ENCODE data around the gene IYD.

IYD gene

GRCh38 chr6:150418827-150419594 lies 50.2 kb downstream of the IYD start:
- H3K9me3 Mint-ChIP-seq, result peaks cover 28% of the 10 kb centered on the region
- peaks cover 33% of the 10 kb centered on the region for H3K27me3 Mint-ChIP-seq (ENCODE audit: low read depth, poor library complexity)
- peaks cover 13% of the 10 kb centered on the region for H3K36me3 Mint-ChIP-seq (ENCODE audit: low read depth)
- H3K4me3 Mint-ChIP-seq, result peak overlapping the region; percentile 51
- peak; percentile 66 for DNase-seq
- no peak overlapping the region for H3K27ac Mint-ChIP-seq
- H3K4me1 Mint-ChIP-seq, result peaks cover 18% of the 10 kb centered on the region
- TF ChIP-seq, protein P1, sequence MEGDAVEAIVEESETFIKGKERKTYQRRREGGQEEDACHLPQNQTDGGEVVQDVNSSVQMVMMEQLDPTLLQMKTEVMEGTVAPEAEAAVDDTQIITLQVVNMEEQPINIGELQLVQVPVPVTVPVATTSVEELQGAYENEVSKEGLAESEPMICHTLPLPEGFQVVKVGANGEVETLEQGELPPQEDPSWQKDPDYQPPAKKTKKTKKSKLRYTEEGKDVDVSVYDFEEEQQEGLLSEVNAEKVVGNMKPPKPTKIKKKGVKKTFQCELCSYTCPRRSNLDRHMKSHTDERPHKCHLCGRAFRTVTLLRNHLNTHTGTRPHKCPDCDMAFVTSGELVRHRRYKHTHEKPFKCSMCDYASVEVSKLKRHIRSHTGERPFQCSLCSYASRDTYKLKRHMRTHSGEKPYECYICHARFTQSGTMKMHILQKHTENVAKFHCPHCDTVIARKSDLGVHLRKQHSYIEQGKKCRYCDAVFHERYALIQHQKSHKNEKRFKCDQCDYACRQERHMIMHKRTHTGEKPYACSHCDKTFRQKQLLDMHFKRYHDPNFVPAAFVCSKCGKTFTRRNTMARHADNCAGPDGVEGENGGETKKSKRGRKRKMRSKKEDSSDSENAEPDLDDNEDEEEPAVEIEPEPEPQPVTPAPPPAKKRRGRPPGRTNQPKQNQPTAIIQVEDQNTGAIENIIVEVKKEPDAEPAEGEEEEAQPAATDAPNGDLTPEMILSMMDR (IDR thresholded peaks at IDR 0.05), result peak; percentile 67

GRCh38 chr6:150420428-150420827 lies 51.6 kb downstream of the IYD start:
- H3K4me3 Mint-ChIP-seq, result no peak overlapping the region
- H3K9me3 Mint-ChIP-seq, result peaks cover 26% of the 10 kb centered on the region
- H3K27me3 Mint-ChIP-seq (ENCODE audit: low read depth, poor library complexity), result peaks cover 24% of the 10 kb centered on the region
- TF ChIP-seq, protein P1 (IDR thresholded peaks at IDR 0.05), result no peak
- no peak overlapping the region for H3K27ac Mint-ChIP-seq
- H3K4me1 Mint-ChIP-seq, result peaks cover 18% of the 10 kb centered on the region
- DNase-seq, result no peak
- peaks cover 13% of the 10 kb centered on the region for H3K36me3 Mint-ChIP-seq (ENCODE audit: low read depth)

DNA sequence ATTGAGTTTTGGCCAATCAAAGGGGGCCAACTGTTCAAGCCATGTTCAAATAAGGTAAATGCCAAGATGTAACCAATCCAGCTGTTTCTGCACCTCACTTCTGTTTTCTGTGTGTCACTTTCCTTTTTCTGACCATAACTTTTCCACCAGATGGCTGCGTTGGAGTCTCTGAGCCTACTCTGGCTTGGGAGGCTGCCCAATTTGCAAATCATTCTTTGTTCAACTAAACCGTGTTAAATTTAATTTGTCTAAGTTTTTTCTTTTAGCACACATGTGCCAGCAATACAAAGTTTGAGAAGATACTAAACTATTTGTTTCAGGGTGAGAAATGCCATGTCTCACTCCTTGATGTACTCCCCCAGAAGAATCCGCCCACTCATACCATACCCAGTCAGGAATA lies 52.1 kb downstream of the IYD start:
- peaks cover 13% of the 10 kb centered on the region for H3K36me3 Mint-ChIP-seq (ENCODE audit: low read depth)
- no peak overlapping the region for H3K27ac Mint-ChIP-seq
- DNase-seq, result no peak
- H3K27me3 Mint-ChIP-seq (ENCODE audit: low read depth, poor library complexity), result peaks cover 19% of the 10 kb centered on the region
- no peak overlapping the region for H3K4me3 Mint-ChIP-seq
- TF ChIP-seq, protein P1 (IDR thresholded peaks at IDR 0.05), result no peak
- H3K9me3 Mint-ChIP-seq, result peaks cover 26% of the 10 kb centered on the region
- peaks cover 18% of the 10 kb centered on the region for H3K4me1 Mint-ChIP-seq

DNA sequence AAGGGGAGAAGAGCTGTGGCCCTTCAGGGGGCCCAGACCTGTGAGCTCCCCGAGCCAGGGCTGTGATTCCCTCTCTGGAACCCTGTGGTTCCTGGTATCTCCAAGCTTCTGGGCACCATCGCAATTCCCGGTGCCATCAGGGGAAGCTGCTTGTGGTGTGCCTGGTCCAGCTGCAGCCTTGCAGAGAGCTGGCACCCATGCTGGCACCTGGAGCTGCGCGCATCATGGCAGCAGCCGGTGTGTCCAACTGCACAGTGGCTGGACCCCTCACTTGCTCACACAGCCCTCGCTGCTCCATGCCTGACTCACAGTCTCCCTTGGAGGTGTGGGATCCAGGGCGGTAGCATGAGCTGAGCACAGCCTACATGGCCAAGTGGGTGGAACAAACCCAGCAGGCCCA lies 56.7 kb downstream of the IYD start:
- no peak overlapping the region for H3K4me3 Mint-ChIP-seq
- H3K27me3 Mint-ChIP-seq (ENCODE audit: low read depth, poor library complexity), result no peaks in the 10 kb centered on the region
- no peak for DNase-seq
- peaks cover 15% of the 10 kb centered on the region for H3K9me3 Mint-ChIP-seq
- H3K36me3 Mint-ChIP-seq (ENCODE audit: low read depth), result peaks cover 3% of the 10 kb centered on the region
- peaks cover 48% of the 10 kb centered on the region for H3K4me1 Mint-ChIP-seq
- TF ChIP-seq, protein P1 (IDR thresholded peaks at IDR 0.05), result no peak
- H3K27ac Mint-ChIP-seq, result no peak overlapping the region

DNA sequence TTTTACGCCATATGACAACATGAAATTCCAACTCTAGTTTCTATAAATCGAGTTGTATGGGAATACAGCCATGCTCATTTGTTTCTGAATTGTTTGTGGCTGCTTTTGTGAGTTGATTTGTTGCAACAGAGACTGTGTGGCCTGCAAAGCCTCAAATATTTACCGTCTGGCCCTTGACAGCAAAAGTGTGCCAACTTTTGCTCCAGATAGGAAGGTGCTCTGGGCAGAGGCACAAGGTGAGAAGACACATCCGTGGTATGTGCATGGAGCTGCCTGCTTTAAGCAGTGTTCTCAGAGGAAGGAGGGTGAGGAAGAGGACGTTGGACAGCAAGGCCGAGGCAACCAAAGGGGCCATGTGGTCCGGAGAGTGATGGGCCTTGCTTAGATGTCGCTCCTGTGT lies 57.4 kb downstream of the IYD start:
- peaks cover 8% of the 10 kb centered on the region for H3K9me3 Mint-ChIP-seq
- TF ChIP-seq, protein P1 (IDR thresholded peaks at IDR 0.05), result no peak

More for the DNA sequence above, 57.4 kb downstream of the IYD start:
- no peaks in the 10 kb centered on the region for H3K36me3 Mint-ChIP-seq (ENCODE audit: low read depth)
- H3K4me3 Mint-ChIP-seq, result no peak overlapping the region
- peaks cover 44% of the 10 kb centered on the region for H3K4me1 Mint-ChIP-seq
- no peak for DNase-seq
- peaks cover 1% of the 10 kb centered on the region for H3K27me3 Mint-ChIP-seq (ENCODE audit: low read depth, poor library complexity)
- H3K27ac Mint-ChIP-seq, result peak overlapping the region; percentile 71
